Tibial nerve (tissue), 4 donors: ENCODE data around the gene KDM1B. TPM values are rescaled to one million over a fixed set of nuclear protein-coding genes. Genes with fewer than 3 reads are reported as not detected.

Source experiments
- DNase-seq, 2 donors: peaks; one replicate each; pipeline ENCODE4 v3.0.0-alpha.2; 2019; ENCODE audit warnings: low spot score in 2 of 2
- H3K27ac ChIP-seq, 4 donors: fragments of 200-600 bp; sonication (generic) in 3 of 4; one replicate each; pipeline ENCODE4 v1.5.1; 2017 to 2019; ENCODE audit warnings: mild to moderate bottlenecking in 1 of 4
- H3K27me3 ChIP-seq, 2 donors: fragments of 200-600 bp; sonication (generic) in 1 of 2; one replicate each; pipeline versions ENCODE4 v1.5.1 to v1.6.0; 2017 to 2019
- H3K36me3 ChIP-seq, 3 donors: fragments of 200-600 bp; sonication (generic); one replicate each; pipeline ENCODE4 v1.5.1; 2018 to 2019
- H3K4me1 ChIP-seq, 4 donors: fragments of 200-600 bp; sonication (generic) in 3 of 4; one replicate each; pipeline ENCODE4 v1.5.1; 2017 to 2019
- H3K4me3 ChIP-seq, 4 donors: fragments of 200-600 bp; sonication (generic) in 3 of 4; one replicate each; pipeline ENCODE4 v1.5.1; 2017 to 2019; ENCODE audit warnings: mild to moderate bottlenecking in 1 of 4, moderate library complexity in 1 of 4
- H3K9me3 ChIP-seq, 4 donors: fragments of 200-600 bp; sonication (generic) in 3 of 4; one replicate each; pipeline ENCODE4 v1.5.1; 2017 to 2019
- EP300 ChIP-seq, 2 donors: sonication (generic); formaldehyde crosslinking; IDR thresholded peaks; one replicate each; pipeline ENCODE4 v1.6.1; 2017; ENCODE audit warnings: antibody characterized with exemption in 2 of 2, mild to moderate bottlenecking in 1 of 2
- POLR2A ChIP-seq, 2 donors: fragments of 450-650 bp; IDR thresholded peaks; one replicate each; pipeline ENCODE4 v1.6.1; 2017; ENCODE audit warnings: antibody characterized with exemption in 2 of 2, mild to moderate bottlenecking in 2 of 2, moderate library complexity in 2 of 2
- WGBS, 2 donors: methylation state at CpG; one replicate each; pipeline ENCODE4 v1.1.5; 2018; 5-methylcytosine and 5-hydroxymethylcytosine counted together
- total RNA-seq, 4 donors: library from RNA; depleted of rRNA; stranded (reverse); fragments of >200 nt; gene quantifications; one replicate each; pipeline ENCODE4 v1.1.0, GENCODE V29; 2016
- TF ChIP-seq, protein P1 (sequence below), 5 experiments: fragments of 200-600 bp in 3 of 5; fragments of 450-650 bp in 2 of 5; sonication (generic) in 3 of 5; IDR thresholded peaks; one replicate each; pipeline ENCODE4 v1.5.1; 2016 to 2019; ENCODE audit warnings: antibody characterized with exemption in 5 of 5, mild to moderate bottlenecking in 3 of 5, moderate library complexity in 2 of 5

The KDM1B gene, protein sequence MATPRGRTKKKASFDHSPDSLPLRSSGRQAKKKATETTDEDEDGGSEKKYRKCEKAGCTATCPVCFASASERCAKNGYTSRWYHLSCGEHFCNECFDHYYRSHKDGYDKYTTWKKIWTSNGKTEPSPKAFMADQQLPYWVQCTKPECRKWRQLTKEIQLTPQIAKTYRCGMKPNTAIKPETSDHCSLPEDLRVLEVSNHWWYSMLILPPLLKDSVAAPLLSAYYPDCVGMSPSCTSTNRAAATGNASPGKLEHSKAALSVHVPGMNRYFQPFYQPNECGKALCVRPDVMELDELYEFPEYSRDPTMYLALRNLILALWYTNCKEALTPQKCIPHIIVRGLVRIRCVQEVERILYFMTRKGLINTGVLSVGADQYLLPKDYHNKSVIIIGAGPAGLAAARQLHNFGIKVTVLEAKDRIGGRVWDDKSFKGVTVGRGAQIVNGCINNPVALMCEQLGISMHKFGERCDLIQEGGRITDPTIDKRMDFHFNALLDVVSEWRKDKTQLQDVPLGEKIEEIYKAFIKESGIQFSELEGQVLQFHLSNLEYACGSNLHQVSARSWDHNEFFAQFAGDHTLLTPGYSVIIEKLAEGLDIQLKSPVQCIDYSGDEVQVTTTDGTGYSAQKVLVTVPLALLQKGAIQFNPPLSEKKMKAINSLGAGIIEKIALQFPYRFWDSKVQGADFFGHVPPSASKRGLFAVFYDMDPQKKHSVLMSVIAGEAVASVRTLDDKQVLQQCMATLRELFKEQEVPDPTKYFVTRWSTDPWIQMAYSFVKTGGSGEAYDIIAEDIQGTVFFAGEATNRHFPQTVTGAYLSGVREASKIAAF
- total RNA-seq, result 10 to 100 TPM in 3 of 4 donors, 1 to 10 TPM in 1; 9.4 to 16.5 (median 15.2) TPM

DNA sequence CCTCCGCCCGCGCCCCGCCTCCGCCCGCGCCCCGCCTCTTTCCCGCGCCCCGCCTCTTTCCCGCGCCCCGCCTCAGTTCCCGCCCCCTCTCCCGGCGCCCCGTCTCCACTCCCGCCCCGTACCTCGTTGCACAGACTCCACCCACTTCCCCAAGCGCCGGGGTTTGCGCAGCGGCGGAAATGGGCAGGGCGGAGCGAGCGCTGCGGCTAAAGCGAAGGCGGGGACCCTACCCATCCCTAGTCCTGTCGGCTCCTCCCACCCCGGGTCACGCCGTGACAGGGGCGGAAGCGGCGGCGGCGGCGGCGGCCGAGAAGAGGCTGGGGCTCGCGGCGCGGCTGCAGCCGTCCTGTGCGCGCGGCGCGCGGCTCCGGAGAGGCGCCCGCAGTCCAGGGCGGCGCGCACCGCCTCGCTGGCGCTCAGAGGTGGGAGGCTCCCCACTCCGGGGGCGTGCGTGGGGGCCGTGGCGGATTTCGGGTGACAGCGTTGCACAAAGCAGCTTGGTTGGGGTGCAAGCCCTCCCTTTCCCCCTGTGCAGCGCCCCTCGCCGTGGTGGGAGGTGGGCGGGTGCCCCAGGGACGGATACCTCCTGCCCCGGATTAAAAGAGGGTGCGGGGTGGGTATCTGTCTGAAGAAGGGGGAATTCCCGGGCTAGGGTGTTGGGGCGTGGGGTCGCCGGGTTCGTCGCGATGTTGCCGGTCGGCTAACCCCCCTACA lies at the start of gene KDM1B:
Gene KDM1B (plus strand): TSS at position 273 of the 714 bp plus-strand sequence. CDS start 4,474 bp downstream, outside the sequence.
- H3K4me1 ChIP-seq, result peaks cover 0 to 30% (median 6%) of the 10 kb centered on the region in 4 donors
- H3K27ac ChIP-seq, result peak within 1 kb of the TSS; percentile 59 to 92 (median 83)
- WGBS, 2 donors, result 0% methylated on average over 65 to 87 of the region's 87 CpGs
- H3K4me3 ChIP-seq, result peak within 1 kb of the TSS; percentile 56 to 92 (median 72)
- peak; percentile 94 to 95 for DNase-seq
- TF ChIP-seq EP300 (IDR thresholded peaks at IDR 0.05) (peak in 1 of 2 donors; percentile 58), POLR2A (IDR thresholded peaks at IDR 0.05) (peak; percentile 72 to 77)
- TF ChIP-seq, protein P1, sequence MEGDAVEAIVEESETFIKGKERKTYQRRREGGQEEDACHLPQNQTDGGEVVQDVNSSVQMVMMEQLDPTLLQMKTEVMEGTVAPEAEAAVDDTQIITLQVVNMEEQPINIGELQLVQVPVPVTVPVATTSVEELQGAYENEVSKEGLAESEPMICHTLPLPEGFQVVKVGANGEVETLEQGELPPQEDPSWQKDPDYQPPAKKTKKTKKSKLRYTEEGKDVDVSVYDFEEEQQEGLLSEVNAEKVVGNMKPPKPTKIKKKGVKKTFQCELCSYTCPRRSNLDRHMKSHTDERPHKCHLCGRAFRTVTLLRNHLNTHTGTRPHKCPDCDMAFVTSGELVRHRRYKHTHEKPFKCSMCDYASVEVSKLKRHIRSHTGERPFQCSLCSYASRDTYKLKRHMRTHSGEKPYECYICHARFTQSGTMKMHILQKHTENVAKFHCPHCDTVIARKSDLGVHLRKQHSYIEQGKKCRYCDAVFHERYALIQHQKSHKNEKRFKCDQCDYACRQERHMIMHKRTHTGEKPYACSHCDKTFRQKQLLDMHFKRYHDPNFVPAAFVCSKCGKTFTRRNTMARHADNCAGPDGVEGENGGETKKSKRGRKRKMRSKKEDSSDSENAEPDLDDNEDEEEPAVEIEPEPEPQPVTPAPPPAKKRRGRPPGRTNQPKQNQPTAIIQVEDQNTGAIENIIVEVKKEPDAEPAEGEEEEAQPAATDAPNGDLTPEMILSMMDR (IDR thresholded peaks at IDR 0.05), result peak in 2 of 5 experiments; percentile 17 to 22
- H3K36me3 ChIP-seq, result peaks cover 0 to 9% (median 0%) of the 10 kb centered on the region in 3 donors
- no peaks in the 10 kb centered on the region for H3K27me3 ChIP-seq
- H3K9me3 ChIP-seq, result no peaks in the 10 kb centered on the region

DNA sequence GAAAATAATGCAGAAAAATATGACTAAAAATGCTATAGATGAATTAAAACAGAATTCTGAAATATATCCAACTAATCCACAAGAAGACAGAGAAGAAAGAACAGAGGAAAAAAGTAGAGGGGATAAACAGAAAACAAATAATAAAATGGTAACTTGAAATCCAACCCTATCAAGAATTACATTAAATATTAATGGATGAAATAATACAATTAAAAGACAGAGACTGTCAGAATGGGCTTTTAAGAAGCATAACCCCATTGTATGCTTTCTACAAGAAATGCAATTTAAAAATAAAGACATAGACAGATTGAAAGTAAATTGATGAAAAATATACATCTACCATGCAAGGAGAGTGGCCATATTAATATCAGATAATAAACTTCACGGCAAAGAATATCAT lies 48.2 kb upstream of the KDM1B start:
- WGBS, 2 donors, result 97 to 100% methylated on average over 1 of the region's 1 CpG
- H3K9me3 ChIP-seq, result peaks cover 0 to 13% (median 4%) of the 10 kb centered on the region in 4 donors
- DNase-seq, result no peak
- H3K27ac ChIP-seq, result no peak overlapping the region
- H3K4me3 ChIP-seq, result no peak overlapping the region
- TF ChIP-seq, protein P1 (IDR thresholded peaks at IDR 0.05), result no peak
- TF ChIP-seq EP300 (IDR thresholded peaks at IDR 0.05) (no peak), POLR2A (IDR thresholded peaks at IDR 0.05) (no peak)
- H3K4me1 ChIP-seq, result no peaks in the 10 kb centered on the region
- H3K27me3 ChIP-seq, result no peaks in the 10 kb centered on the region
- no peaks in the 10 kb centered on the region for H3K36me3 ChIP-seq

DNA sequence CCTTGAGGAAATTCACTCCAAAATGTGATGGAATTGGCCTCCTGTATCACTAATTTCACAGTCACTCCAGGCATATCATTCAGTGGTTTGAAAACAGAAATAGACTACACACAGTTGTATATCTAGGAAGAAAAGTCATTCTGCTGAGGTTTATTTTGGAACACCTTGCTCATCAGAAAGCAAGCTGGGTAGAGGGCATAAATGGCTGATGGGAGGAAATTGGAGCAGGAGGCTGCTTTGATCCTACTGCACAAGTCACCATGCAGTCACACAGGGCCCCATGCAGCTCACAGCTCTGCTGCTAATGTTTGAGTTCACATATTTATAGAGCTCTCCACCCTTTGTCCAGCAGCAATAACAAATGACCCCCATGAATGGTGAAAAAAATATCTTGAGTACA lies 45.1 kb upstream of the KDM1B start:
- Histone ChIP-seq H3K4me1 (no peaks in the 10 kb centered on the region), H3K27me3 (no peaks in the 10 kb centered on the region), H3K27ac (no peak overlapping the region), H3K4me3 (no peak overlapping the region), H3K9me3 (peaks cover 0 to 13% (median 4%) of the 10 kb centered on the region in 4 donors), H3K36me3 (no peaks in the 10 kb centered on the region)
- TF ChIP-seq, protein P1 (IDR thresholded peaks at IDR 0.05), result no peak
- no peak for TF ChIP-seq POLR2A (IDR thresholded peaks at IDR 0.05)
- DNase-seq, result no peak

DNA sequence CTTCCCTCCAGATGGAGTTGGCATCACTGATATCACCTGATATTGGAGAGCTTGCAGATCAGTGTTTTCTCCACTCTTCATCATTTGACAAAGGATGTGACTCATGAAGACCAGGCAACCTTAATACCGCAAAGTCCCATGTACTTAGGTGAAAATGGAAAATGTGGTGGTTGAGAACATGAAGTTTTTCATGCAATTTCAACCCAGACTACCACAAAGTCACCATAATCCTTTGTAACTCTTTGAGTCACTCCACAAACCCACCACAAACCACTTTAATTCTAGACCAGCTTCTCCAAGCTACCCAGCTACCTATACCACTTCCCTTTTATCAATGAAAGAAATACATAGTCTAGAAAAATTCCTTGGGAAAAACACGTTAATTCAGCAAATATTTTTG lies 39.9 kb upstream of the KDM1B start:
- no peak for DNase-seq
- Histone ChIP-seq H3K4me1 (no peaks in the 10 kb centered on the region), H3K4me3 (no peak overlapping the region), H3K27me3 (no peaks in the 10 kb centered on the region), H3K27ac (no peak overlapping the region), H3K36me3 (no peaks in the 10 kb centered on the region), H3K9me3 (peaks cover 0 to 2% (median 0%) of the 10 kb centered on the region in 4 donors)
- TF ChIP-seq POLR2A (IDR thresholded peaks at IDR 0.05) (no peak), EP300 (IDR thresholded peaks at IDR 0.05) (no peak)
- TF ChIP-seq, protein P1 (IDR thresholded peaks at IDR 0.05), result no peak
- WGBS, 2 donors, result 73 to 83% methylated on average over 2 of the region's 2 CpGs
